Measurements from ENCODE around the gene PRDM5. TPM values are rescaled to one million over a fixed set of nuclear protein-coding genes. Genes with fewer than 3 reads are reported as not detected.

PRDM5 gene
- total RNA-seq, 4 donors from 2014 or later: 37.6 to 96.6 (median 52.6) TPM

GRCh38 chr4:120960656-120961267 lies 38.2 kb upstream of the PRDM5 start:
- Histone ChIP-seq H3K27me3 (no peaks in the 10 kb centered on the region), H3K4me1 (no peaks in the 10 kb centered on the region), H3K9me3 (no peaks in the 10 kb centered on the region), H3K36me3 (no peaks in the 10 kb centered on the region), H3K27ac (no peak overlapping the region), H3K4me3 (no peak overlapping the region)
- TF ChIP-seq CTCF (IDR thresholded peaks at IDR 0.05) (no peak), POLR2A (IDR thresholded peaks at IDR 0.05) (no peak)
- intact Hi-C loops (cut with DNase I; ENCODE audit: low total_unique reads): no loop called here
- DNase-seq: no peak

GRCh38 chr4:120948382-120948781 lies 25.9 kb upstream of the PRDM5 start:
- H3K9me3 ChIP-seq: no peaks in the 10 kb centered on the region

GRCh38 chr4:120942776-120943175 lies 20.2 kb upstream of the PRDM5 start:
- intact Hi-C loops (cut with DNase I; ENCODE audit: low total_unique reads): no loop called here
- TF ChIP-seq POLR2A (IDR thresholded peaks at IDR 0.05): no peak
- TF ChIP-seq CTCF (IDR thresholded peaks at IDR 0.05): no peak
- no peaks in the 10 kb centered on the region for H3K4me1 ChIP-seq
- no peaks in the 10 kb centered on the region for H3K36me3 ChIP-seq
- H3K9me3 ChIP-seq: no peaks in the 10 kb centered on the region
- H3K27me3 ChIP-seq: no peaks in the 10 kb centered on the region
- H3K27ac ChIP-seq: no peak overlapping the region
- no peak for DNase-seq
- no peak overlapping the region for H3K4me3 ChIP-seq

More at GRCh38 chr4:120948382-120948781, 25.9 kb upstream of the PRDM5 start:
- no peak overlapping the region for H3K27ac ChIP-seq
- H3K4me1 ChIP-seq: no peaks in the 10 kb centered on the region
- no peak for TF ChIP-seq CTCF (IDR thresholded peaks at IDR 0.05)
- no peak for TF ChIP-seq POLR2A (IDR thresholded peaks at IDR 0.05)
- no peaks in the 10 kb centered on the region for H3K36me3 ChIP-seq
- intact Hi-C loops (cut with DNase I; ENCODE audit: low total_unique reads): no loop called here
- H3K27me3 ChIP-seq: no peaks in the 10 kb centered on the region
- no peak for DNase-seq
- H3K4me3 ChIP-seq: no peak overlapping the region

- Histone ChIP-seq H3K27ac (no peak overlapping the region), H3K4me1 (no peaks in the 10 kb centered on the region), H3K27me3 (no peaks in the 10 kb centered on the region), H3K36me3 (no peaks in the 10 kb centered on the region), H3K9me3 (no peaks in the 10 kb centered on the region), H3K4me3 (no peak overlapping the region)
- no peak for TF ChIP-seq POLR2A (IDR thresholded peaks at IDR 0.05)
- TF ChIP-seq CTCF (IDR thresholded peaks at IDR 0.05): no peak
- DNase-seq: no peak
- intact Hi-C loops (cut with DNase I; ENCODE audit: low total_unique reads): no loop called here
Observed at GRCh38 chr4:120940547-120940946, 18.0 kb upstream of the PRDM5 start.

- no peak for DNase-seq
- Histone ChIP-seq H3K4me1 (no peaks in the 10 kb centered on the region), H3K4me3 (no peak overlapping the region), H3K9me3 (no peaks in the 10 kb centered on the region), H3K27ac (no peak overlapping the region), H3K36me3 (no peaks in the 10 kb centered on the region), H3K27me3 (no peaks in the 10 kb centered on the region)
- intact Hi-C loops (cut with DNase I; ENCODE audit: low total_unique reads): no loop called here
- TF ChIP-seq POLR2A (IDR thresholded peaks at IDR 0.05) (no peak), CTCF (IDR thresholded peaks at IDR 0.05) (no peak)
Observed at GRCh38 chr4:120939693-120940092, 17.2 kb upstream of the PRDM5 start.
